Subcutaneous adipose tissue (tissue), 4 donors: ENCODE results near the gene KCNT1. TPM values are rescaled to one million over a fixed set of nuclear protein-coding genes. Genes with fewer than 3 reads are reported as not detected.

Source experiments
- CTCF ChIP-seq: fragments of 450-650 bp; IDR thresholded peaks from one replicate; pipeline ENCODE4 v1.5.1; 2016; ENCODE audit warnings: low read depth, mild to moderate bottlenecking, control low read depth, antibody characterized with exemption, moderate library complexity
- total RNA-seq, 4 donors: library from RNA; depleted of rRNA; stranded (reverse); fragments of >200 nt; gene quantifications; one replicate each; pipeline ENCODE4 v1.1.0, GENCODE V29; 2016

KCNT1 gene
- total RNA-seq, 4 donors from 2014 or later = 0.33 to 0.51 TPM; not detected in 2

- TF ChIP-seq CTCF = no peak
Measured at GRCh38 chr9:135833864-135834263, 131.9 kb downstream of the KCNT1 start.

- no peak for TF ChIP-seq CTCF
Measured at GRCh38 chr9:135835131-135835530, 133.1 kb downstream of the KCNT1 start.

GRCh38 chr9:135839516-135839915 is 137.5 kb downstream of the KCNT1 start:
- no peak for TF ChIP-seq CTCF

- TF ChIP-seq CTCF = no peak
Measured at GRCh38 chr9:135840107-135840506, 138.1 kb downstream of the KCNT1 start.

- no peak for TF ChIP-seq CTCF
Measured at GRCh38 chr9:135840539-135840938, 138.6 kb downstream of the KCNT1 start.

Other genes with a start within 250 kb of the KCNT1 start
- 10 to 100 TPM in 2 of 4 donors, 1 to 10 TPM in 2; 5.1 to 16.0 (median 11.1) TPM for gene PPP1R26, start 222.4 kb upstream of the KCNT1 start, total RNA-seq
- gene MRPS2, start 201.5 kb upstream of the KCNT1 start, total RNA-seq = 10 to 100 TPM; 20.9 to 26.6 (median 23.3) TPM
- not detected for gene LCN1, start 180.7 kb upstream of the KCNT1 start, total RNA-seq
- gene OBP2A, start 156.1 kb upstream of the KCNT1 start, total RNA-seq = not detected
- gene PAEP, start 140.4 kb upstream of the KCNT1 start, total RNA-seq = not detected
- gene GLT6D1, start 62.6 kb upstream of the KCNT1 start, total RNA-seq = not detected
- not detected for gene LCN9, start 38.9 kb upstream of the KCNT1 start, total RNA-seq
- gene SOHLH1, start 2.7 kb upstream of the KCNT1 start, total RNA-seq = not detected
- gene CAMSAP1, start 205.4 kb downstream of the KCNT1 start, total RNA-seq = 10 to 100 TPM; 23.6 to 35.0 (median 24.1) TPM